ENCODE measurements around the gene NME9.

- TF ChIP-seq YY1 (IDR thresholded peaks at IDR 0.05; ENCODE audit: low read depth) (no peak), ZBTB7A (IDR thresholded peaks at IDR 0.05; ENCODE audit: low read depth) (no peak), TCF12 (IDR thresholded peaks at IDR 0.05; ENCODE audit: low read depth) (no peak), EGR1 (IDR thresholded peaks at IDR 0.05) (no peak), RAD21 (IDR thresholded peaks at IDR 0.05; ENCODE audit: low read depth) (no peak), USF1 (IDR thresholded peaks at IDR 0.05) (no peak), EP300 (IDR thresholded peaks at IDR 0.05; ENCODE audit: borderline replicate concordance) (no peak), CREB1 (IDR thresholded peaks at IDR 0.05; ENCODE audit: low read depth) (no peak), CEBPB (IDR thresholded peaks at IDR 0.05) (no peak)
- TF ChIP-seq, protein P1, sequence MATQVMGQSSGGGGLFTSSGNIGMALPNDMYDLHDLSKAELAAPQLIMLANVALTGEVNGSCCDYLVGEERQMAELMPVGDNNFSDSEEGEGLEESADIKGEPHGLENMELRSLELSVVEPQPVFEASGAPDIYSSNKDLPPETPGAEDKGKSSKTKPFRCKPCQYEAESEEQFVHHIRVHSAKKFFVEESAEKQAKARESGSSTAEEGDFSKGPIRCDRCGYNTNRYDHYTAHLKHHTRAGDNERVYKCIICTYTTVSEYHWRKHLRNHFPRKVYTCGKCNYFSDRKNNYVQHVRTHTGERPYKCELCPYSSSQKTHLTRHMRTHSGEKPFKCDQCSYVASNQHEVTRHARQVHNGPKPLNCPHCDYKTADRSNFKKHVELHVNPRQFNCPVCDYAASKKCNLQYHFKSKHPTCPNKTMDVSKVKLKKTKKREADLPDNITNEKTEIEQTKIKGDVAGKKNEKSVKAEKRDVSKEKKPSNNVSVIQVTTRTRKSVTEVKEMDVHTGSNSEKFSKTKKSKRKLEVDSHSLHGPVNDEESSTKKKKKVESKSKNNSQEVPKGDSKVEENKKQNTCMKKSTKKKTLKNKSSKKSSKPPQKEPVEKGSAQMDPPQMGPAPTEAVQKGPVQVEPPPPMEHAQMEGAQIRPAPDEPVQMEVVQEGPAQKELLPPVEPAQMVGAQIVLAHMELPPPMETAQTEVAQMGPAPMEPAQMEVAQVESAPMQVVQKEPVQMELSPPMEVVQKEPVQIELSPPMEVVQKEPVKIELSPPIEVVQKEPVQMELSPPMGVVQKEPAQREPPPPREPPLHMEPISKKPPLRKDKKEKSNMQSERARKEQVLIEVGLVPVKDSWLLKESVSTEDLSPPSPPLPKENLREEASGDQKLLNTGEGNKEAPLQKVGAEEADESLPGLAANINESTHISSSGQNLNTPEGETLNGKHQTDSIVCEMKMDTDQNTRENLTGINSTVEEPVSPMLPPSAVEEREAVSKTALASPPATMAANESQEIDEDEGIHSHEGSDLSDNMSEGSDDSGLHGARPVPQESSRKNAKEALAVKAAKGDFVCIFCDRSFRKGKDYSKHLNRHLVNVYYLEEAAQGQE (IDR thresholded peaks at IDR 0.05; ENCODE audit: low read depth), result no peak
Measured at GRCh38 chr3:138363322-138363721, 33.7 kb upstream of the NME9 start.
